Spleen (tissue), 7 donors: ENCODE results near the gene MOB3C.

ENCODE experiments used
- POLR2A ChIP-seq, 3 donors: fragments of 450-650 bp; IDR thresholded peaks; one replicate each; pipeline ENCODE4 v1.5.1; 2017; ENCODE audit warnings: antibody characterized with exemption in 3 of 3, mild to moderate bottlenecking in 1 of 3
- POLR2AphosphoS5 ChIP-seq, 3 donors: sonication (generic); formaldehyde crosslinking; IDR thresholded peaks; one replicate each; pipeline ENCODE4 v1.5.1; 2017; ENCODE audit warnings: antibody characterized with exemption in 3 of 3
- TF ChIP-seq, protein P1 (sequence below), 11 experiments: fragments of 200-600 bp in 7 of 11; fragments of 450-650 bp in 4 of 11; sonication (generic) in 4 of 11; IDR thresholded peaks in 8 of 11; conservative IDR thresholded peaks in 3 of 11; 1 replicate in 7 of 11; 2 replicates in 4 of 11; pipeline versions ENCODE4 v1.4.0 to v1.8.0; 2016 to 2021; ENCODE audit warnings: antibody characterized with exemption in 11 of 11, inconsistent platforms in 4 of 11, mild to moderate bottlenecking in 1 of 11
- donor health status: DM: no; HTN: no; CAD: no; lungs with moderate emphysema.
- donor health status: DM: no; HTN: no; CAD: no.
- donor health status: DM: no; HTN: no; CAD: no.

DNA sequence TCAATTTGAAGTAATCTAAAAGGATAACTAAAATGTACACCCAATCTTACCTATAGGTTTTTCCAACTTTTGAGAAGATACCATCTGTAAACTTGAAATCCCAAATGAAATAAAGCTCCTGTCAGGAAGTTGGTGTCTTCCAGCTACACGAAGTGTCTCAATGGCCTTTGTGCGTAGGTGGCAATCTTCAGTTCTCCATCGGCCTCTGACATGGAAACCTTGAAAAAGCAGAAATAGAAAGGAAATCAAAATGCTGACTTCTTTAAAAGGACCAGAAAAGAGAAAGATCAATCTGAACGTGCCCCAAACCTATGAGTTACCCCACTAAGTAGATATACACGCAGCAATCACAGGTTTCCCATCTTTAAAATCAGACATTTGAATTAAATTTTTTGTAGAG lies 22.5 kb downstream of the MOB3C start:
- TF ChIP-seq, protein P1, sequence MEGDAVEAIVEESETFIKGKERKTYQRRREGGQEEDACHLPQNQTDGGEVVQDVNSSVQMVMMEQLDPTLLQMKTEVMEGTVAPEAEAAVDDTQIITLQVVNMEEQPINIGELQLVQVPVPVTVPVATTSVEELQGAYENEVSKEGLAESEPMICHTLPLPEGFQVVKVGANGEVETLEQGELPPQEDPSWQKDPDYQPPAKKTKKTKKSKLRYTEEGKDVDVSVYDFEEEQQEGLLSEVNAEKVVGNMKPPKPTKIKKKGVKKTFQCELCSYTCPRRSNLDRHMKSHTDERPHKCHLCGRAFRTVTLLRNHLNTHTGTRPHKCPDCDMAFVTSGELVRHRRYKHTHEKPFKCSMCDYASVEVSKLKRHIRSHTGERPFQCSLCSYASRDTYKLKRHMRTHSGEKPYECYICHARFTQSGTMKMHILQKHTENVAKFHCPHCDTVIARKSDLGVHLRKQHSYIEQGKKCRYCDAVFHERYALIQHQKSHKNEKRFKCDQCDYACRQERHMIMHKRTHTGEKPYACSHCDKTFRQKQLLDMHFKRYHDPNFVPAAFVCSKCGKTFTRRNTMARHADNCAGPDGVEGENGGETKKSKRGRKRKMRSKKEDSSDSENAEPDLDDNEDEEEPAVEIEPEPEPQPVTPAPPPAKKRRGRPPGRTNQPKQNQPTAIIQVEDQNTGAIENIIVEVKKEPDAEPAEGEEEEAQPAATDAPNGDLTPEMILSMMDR (IDR thresholded peaks at IDR 0.05 in 8 of 11, conservative IDR thresholded peaks at IDR 0.05 in 3 of 11) = no peak
- no peak for TF ChIP-seq POLR2A (IDR thresholded peaks at IDR 0.05)
- TF ChIP-seq POLR2AphosphoS5 (IDR thresholded peaks at IDR 0.05) = peak in 1 of 3 donors; percentile 24
